Calu3 (cell line): Measurements from ENCODE around the gene ACTA1. TPM values are rescaled to one million over a fixed set of nuclear protein-coding genes. Genes with fewer than 3 reads are reported as not detected.

Experiments used
- BruUV-seq: library from RNA; stranded (reverse); fragments of 400-500 nt; replicated peaks from 2 replicates; lab custom pipeline; 2021; lab: Mats Ljungman, UMichigan
- CTCF ChIA-PET: fragments of 300-600 bp; sonication (Branson Sonifier 250); formaldehyde crosslinking; loops from one replicate; lab custom pipeline; 2022; ENCODE audit warnings: antibody characterized with exemption; lab: Charles Lee
- DNase-seq: peaks from one replicate; pipeline ENCODE4 v3.0.0; 2022
- H3K27ac Mint-ChIP-seq: one replicate; pipeline ENCODE4 v1.8.0; 2022; ENCODE audit warnings: mixed read lengths; ENCODE audit not compliant: unreplicated experiment
- H3K27me3 Mint-ChIP-seq: one replicate; pipeline ENCODE4 v1.8.0; 2022; ENCODE audit warnings: mixed read lengths; ENCODE audit not compliant: unreplicated experiment
- H3K36me3 Mint-ChIP-seq: one replicate; pipeline ENCODE4 v1.8.0; 2022; ENCODE audit warnings: mild to moderate bottlenecking, moderate library complexity, mixed read lengths; ENCODE audit not compliant: insufficient read depth, unreplicated experiment
- H3K4me1 Mint-ChIP-seq: one replicate; pipeline ENCODE4 v1.8.0; 2022; ENCODE audit warnings: mild to moderate bottlenecking, low read depth, mixed read lengths; ENCODE audit not compliant: unreplicated experiment
- H3K4me3 Mint-ChIP-seq: one replicate; pipeline ENCODE4 v1.8.0; 2022; ENCODE audit warnings: mild to moderate bottlenecking, low read depth, moderate library complexity, mixed read lengths; ENCODE audit not compliant: unreplicated experiment
- H3K9me3 Mint-ChIP-seq: one replicate; pipeline ENCODE4 v1.8.0; 2022; ENCODE audit warnings: low read depth, mixed read lengths; ENCODE audit not compliant: unreplicated experiment
- CTCF ChIP-seq: fragments of 200-600 bp; IDR thresholded peaks from one replicate; pipeline ENCODE4 v1.8.0; 2022; ENCODE audit warnings: antibody characterized with exemption; ENCODE audit not compliant: unreplicated experiment
- intact Hi-C: fragments of 100-400 bp; cut with micrococcal nuclease; formaldehyde crosslinking; loops from one replicate; pipeline ENCODE4 v1.10.0; 2022; ENCODE audit not compliant: unreplicated experiment
- total RNA-seq: library from RNA; stranded (reverse); gene quantifications from 2 replicates; pipeline ENCODE4 v1.2.3, GENCODE V29; 2022

ACTA1 gene
- total RNA-seq, 1 experiment from 2014 or later: 0.45 TPM

GRCh38 chr1:229448845-229449244, 15.0 kb upstream of the ACTA1 start:
- DNase-seq: no peak
- no peak for TF ChIP-seq CTCF
- no peaks in the 10 kb centered on the region for H3K4me1 Mint-ChIP-seq
- H3K36me3 Mint-ChIP-seq: peaks cover 30% of the 10 kb centered on the region
- BruUV-seq: no TSS peak
- H3K27me3 Mint-ChIP-seq: no peaks in the 10 kb centered on the region
- intact Hi-C loops: no loop called here
- no peak overlapping the region for H3K4me3 Mint-ChIP-seq
- no peak overlapping the region for H3K27ac Mint-ChIP-seq
- CTCF ChIA-PET: no interaction called here
- H3K9me3 Mint-ChIP-seq: no peaks in the 10 kb centered on the region

DNA sequence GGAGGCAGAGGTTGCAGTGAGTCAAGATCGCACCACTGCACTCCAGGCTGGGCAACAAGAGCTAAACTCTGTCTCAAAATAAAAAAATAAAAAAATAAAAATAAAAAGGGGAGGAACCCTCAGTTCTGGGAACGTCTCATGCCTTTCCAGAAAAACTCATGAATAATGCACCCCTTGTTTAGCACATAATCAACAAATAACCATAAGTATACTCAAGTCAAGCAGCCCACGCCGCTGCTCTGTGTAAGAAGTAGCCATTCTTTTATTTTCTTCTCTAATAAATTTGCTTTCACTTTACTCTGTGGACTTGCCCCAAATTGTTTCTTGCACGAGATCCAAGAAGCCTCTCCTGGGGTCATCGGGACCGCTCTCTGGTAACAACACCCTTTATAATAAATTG, 14.5 kb upstream of the ACTA1 start:
- CTCF ChIA-PET: no interaction called here
- peaks cover 30% of the 10 kb centered on the region for H3K36me3 Mint-ChIP-seq
- H3K4me3 Mint-ChIP-seq: no peak overlapping the region
- no peak for DNase-seq
- no peak overlapping the region for H3K27ac Mint-ChIP-seq
- intact Hi-C loops: no loop called here
- H3K4me1 Mint-ChIP-seq: no peaks in the 10 kb centered on the region
- no peaks in the 10 kb centered on the region for H3K27me3 Mint-ChIP-seq
- no peaks in the 10 kb centered on the region for H3K9me3 Mint-ChIP-seq
- BruUV-seq: no TSS peak
- TF ChIP-seq CTCF: no peak

DNA sequence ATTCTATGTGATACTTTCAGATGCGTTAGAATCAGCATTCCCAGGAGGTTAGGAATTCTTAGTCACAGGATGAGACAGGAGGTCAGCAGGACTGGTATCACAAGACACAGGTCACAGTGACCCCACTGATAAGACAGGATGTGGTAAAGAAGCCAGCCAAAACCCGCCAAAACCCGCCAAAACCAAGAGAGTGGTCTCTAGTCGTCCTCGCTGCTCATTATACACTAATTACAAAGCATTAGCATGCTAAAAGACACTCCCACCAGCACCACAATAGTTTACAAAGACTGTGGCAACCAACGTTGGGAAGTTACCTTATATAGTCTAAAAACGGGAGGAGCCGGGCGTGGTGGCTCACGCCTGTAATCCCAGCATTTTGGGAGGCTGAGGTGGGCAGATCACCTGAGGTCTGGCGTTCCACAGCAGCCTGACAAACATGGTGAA, 13.9 kb upstream of the ACTA1 start:
- no peak for DNase-seq
- H3K4me1 Mint-ChIP-seq: no peaks in the 10 kb centered on the region
- TF ChIP-seq CTCF: no peak
- no peaks in the 10 kb centered on the region for H3K9me3 Mint-ChIP-seq
- no peaks in the 10 kb centered on the region for H3K27me3 Mint-ChIP-seq
- CTCF ChIA-PET: no interaction called here
- H3K36me3 Mint-ChIP-seq: peaks cover 30% of the 10 kb centered on the region
- no peak overlapping the region for H3K4me3 Mint-ChIP-seq
- no TSS peak for BruUV-seq
- no peak overlapping the region for H3K27ac Mint-ChIP-seq
- intact Hi-C loops: no loop called here

DNA sequence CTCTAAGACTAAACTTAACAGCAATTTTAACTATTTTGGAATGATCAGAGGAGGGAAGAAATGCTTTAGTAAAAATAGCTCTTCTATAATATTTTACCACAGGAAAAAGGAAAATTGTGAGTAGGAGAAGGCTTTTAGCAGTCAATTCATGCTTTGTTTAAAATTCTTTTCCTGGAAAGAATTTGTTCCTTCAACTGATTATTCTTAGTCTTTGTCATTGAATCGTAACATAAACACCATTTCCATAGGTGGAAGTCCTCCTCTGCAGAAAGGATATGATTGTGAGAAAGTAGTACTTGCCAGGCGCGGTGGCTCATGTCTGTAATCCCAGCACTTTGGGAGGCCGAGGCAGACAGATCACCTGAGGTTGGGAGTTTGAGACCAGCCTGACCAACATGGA, 11.9 kb upstream of the ACTA1 start:
- DNase-seq: no peak
- H3K27me3 Mint-ChIP-seq: no peaks in the 10 kb centered on the region
- no peaks in the 10 kb centered on the region for H3K9me3 Mint-ChIP-seq
- CTCF ChIA-PET: no interaction called here
- intact Hi-C loops: no loop called here
- BruUV-seq: no TSS peak
- no peak overlapping the region for H3K27ac Mint-ChIP-seq
- no peak for TF ChIP-seq CTCF
- H3K36me3 Mint-ChIP-seq: peaks cover 26% of the 10 kb centered on the region
- no peaks in the 10 kb centered on the region for H3K4me1 Mint-ChIP-seq
- H3K4me3 Mint-ChIP-seq: no peak overlapping the region
